Endothelial cell (in vitro differentiated cells): ENCODE results near the gene RALGPS1. TPM values are rescaled to one million over a fixed set of nuclear protein-coding genes. Genes with fewer than 3 reads are reported as not detected.

Experiments used
- DNase-seq: peaks from one replicate; pipeline ENCODE4 v3.0.0; 2021; ENCODE audit warnings: low spot score
- H3K27ac Mint-ChIP-seq: one replicate; pipeline ENCODE4 v1.8.0; 2021; ENCODE audit warnings: mixed read lengths, inconsistent platforms; ENCODE audit not compliant: unreplicated experiment
- H3K27me3 Mint-ChIP-seq: one replicate; pipeline ENCODE4 v1.8.0; 2021; ENCODE audit warnings: mild to moderate bottlenecking, moderate library complexity, mixed read lengths, inconsistent platforms; ENCODE audit not compliant: unreplicated experiment
- H3K36me3 Mint-ChIP-seq: one replicate; pipeline ENCODE4 v1.8.0; 2021; ENCODE audit warnings: mild to moderate bottlenecking, low read depth, mixed read lengths, inconsistent platforms; ENCODE audit not compliant: unreplicated experiment
- H3K4me1 Mint-ChIP-seq: one replicate; pipeline ENCODE4 v1.8.0; 2021; ENCODE audit warnings: mild to moderate bottlenecking, mixed read lengths, inconsistent platforms; ENCODE audit not compliant: unreplicated experiment
- H3K4me3 Mint-ChIP-seq: one replicate; pipeline ENCODE4 v1.8.0; 2021; ENCODE audit warnings: mild to moderate bottlenecking, mixed read lengths, inconsistent platforms; ENCODE audit not compliant: unreplicated experiment
- H3K9me3 Mint-ChIP-seq: one replicate; pipeline ENCODE4 v1.8.0; 2021; ENCODE audit warnings: mixed read lengths, inconsistent platforms; ENCODE audit not compliant: unreplicated experiment
- total RNA-seq: library from RNA; stranded (reverse); fragmentation: NEBNext Ultra II Directional; extraction: Animal tissue kit (Norgen Biotek cat#: 25700); gene quantifications from one replicate; pipeline ENCODE4 v1.2.1, GENCODE V29; 2021; ENCODE audit not compliant: unreplicated experiment
- TF ChIP-seq, protein P1 (sequence below): fragments of 200-600 bp; sonication (generic); IDR thresholded peaks from one replicate; pipeline ENCODE4 v1.5.0; 2021; ENCODE audit warnings: antibody characterized with exemption; ENCODE audit not compliant: unreplicated experiment

Gene RALGPS1
- total RNA-seq, 1 donor from 2014 or later, result 6.4 TPM

DNA sequence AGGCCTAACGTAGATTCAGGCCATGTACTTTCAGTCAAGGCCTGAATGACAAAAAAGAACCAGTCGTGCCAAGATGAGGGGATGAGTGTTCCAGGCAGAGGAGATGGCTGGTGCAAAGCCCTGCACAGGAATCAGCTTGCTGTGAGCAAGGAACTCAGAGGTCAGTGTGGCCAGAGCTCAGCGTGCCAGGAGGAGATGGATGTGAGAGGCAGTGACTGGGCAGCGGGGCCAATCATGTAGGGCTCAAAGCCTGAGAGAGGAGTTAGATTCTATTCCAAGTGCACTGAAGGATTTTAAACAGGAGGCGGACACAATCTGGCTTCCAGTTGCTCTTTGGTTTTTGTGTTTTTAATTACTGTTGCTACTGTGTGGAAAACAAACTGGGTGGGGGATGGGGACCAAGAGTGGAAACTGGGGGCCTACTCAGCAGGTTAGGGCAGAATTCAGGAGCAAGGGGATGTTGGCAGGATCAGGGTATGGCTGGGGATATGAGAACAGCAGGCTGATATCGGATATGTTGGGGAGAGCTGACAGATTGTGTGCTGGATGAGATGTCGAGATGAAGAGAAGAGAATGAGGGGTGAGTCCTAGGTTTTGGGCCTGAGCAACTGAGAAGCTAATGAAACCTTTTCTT is 143.5 kb downstream of the RALGPS1 start:
- Mint-ChIP-seq H3K4me3 (no peak overlapping the region), H3K4me1 (no peaks in the 10 kb centered on the region), H3K27me3 (peaks cover 1% of the 10 kb centered on the region), H3K27ac (no peak overlapping the region), H3K9me3 (no peaks in the 10 kb centered on the region), H3K36me3 (no peaks in the 10 kb centered on the region)
- TF ChIP-seq, protein P1, sequence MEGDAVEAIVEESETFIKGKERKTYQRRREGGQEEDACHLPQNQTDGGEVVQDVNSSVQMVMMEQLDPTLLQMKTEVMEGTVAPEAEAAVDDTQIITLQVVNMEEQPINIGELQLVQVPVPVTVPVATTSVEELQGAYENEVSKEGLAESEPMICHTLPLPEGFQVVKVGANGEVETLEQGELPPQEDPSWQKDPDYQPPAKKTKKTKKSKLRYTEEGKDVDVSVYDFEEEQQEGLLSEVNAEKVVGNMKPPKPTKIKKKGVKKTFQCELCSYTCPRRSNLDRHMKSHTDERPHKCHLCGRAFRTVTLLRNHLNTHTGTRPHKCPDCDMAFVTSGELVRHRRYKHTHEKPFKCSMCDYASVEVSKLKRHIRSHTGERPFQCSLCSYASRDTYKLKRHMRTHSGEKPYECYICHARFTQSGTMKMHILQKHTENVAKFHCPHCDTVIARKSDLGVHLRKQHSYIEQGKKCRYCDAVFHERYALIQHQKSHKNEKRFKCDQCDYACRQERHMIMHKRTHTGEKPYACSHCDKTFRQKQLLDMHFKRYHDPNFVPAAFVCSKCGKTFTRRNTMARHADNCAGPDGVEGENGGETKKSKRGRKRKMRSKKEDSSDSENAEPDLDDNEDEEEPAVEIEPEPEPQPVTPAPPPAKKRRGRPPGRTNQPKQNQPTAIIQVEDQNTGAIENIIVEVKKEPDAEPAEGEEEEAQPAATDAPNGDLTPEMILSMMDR, result no peak
- no peak for DNase-seq

DNA sequence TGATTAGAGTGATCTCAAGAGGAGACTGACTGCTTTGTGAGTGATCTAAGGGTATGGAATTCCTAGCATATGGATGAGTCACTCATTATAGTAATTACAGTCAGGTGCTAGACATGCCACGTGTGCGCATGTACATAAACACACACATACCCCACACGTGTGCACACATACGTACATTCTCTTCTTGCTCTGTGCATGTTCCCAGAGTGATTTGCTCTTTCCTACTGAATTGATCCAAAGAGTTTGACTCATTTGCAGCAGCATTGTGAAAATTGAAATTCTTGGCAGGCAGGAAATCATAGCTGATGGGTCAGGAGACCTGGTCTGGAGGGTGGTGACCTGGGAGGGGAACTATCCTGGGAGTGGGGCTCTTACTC is 144.1 kb downstream of the RALGPS1 start:
- Mint-ChIP-seq H3K4me1 (no peaks in the 10 kb centered on the region), H3K27ac (no peak overlapping the region), H3K4me3 (no peak overlapping the region), H3K9me3 (no peaks in the 10 kb centered on the region), H3K27me3 (peaks cover 1% of the 10 kb centered on the region), H3K36me3 (no peaks in the 10 kb centered on the region)
- TF ChIP-seq, protein P1, result no peak
- no peak for DNase-seq

DNA sequence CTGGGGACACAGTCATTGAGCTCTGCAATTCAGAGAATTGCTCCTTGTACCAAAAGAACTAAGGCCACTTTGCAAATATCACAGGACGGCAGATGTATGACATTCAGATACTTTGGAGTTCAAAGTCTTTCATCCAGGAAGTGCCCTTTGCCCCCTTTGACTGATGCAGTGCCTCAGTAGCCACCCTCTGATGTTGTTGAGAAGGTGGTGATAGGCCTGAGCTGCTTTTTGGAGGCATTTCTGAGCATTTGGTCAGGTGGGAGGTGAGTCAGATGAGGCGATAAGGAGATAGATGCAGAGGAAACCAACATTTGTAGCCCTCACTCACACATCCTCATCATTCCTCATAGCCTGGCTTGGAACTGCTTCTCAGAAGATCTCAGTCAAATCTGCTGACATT is 144.4 kb downstream of the RALGPS1 start:
- TF ChIP-seq, protein P1, result no peak
- no peak overlapping the region for H3K4me3 Mint-ChIP-seq
- no peaks in the 10 kb centered on the region for H3K4me1 Mint-ChIP-seq
- no peak for DNase-seq
- peaks cover 1% of the 10 kb centered on the region for H3K27me3 Mint-ChIP-seq
- no peaks in the 10 kb centered on the region for H3K36me3 Mint-ChIP-seq
- no peak overlapping the region for H3K27ac Mint-ChIP-seq
- H3K9me3 Mint-ChIP-seq, result no peaks in the 10 kb centered on the region

DNA sequence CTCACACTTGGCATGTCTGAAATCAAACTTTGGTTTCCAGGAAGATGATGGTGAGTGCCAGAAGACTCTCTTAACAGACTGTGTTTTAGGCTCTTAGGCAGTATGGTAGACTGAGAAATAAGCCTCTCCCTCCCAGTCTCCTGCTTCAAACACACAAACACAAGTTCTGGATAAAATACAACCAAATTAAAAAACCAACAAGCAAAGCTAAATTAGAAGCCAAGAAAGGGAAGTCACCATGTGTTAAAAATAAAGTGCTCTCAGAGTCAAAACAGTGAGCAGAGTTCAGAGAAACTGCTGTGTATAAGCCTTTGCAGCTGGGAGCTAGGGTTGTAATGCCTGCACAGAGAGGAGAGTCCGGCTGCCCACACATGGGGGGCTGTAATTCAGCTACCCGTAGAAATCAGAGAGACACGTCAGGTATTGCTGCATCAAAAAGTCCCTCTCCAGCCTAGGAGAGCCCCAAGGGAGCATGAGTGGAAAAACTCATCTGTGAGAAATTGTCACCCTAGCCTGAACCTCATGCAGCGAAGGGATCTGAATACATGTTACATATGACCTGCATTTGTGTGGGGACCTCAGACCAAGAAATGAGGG is 145.3 kb downstream of the RALGPS1 start:
- no peaks in the 10 kb centered on the region for H3K4me1 Mint-ChIP-seq
- no peak overlapping the region for H3K4me3 Mint-ChIP-seq
- no peaks in the 10 kb centered on the region for H3K36me3 Mint-ChIP-seq
- no peak overlapping the region for H3K27ac Mint-ChIP-seq
- peaks cover 1% of the 10 kb centered on the region for H3K27me3 Mint-ChIP-seq
- TF ChIP-seq, protein P1, result no peak
- DNase-seq, result no peak
- no peaks in the 10 kb centered on the region for H3K9me3 Mint-ChIP-seq

DNA sequence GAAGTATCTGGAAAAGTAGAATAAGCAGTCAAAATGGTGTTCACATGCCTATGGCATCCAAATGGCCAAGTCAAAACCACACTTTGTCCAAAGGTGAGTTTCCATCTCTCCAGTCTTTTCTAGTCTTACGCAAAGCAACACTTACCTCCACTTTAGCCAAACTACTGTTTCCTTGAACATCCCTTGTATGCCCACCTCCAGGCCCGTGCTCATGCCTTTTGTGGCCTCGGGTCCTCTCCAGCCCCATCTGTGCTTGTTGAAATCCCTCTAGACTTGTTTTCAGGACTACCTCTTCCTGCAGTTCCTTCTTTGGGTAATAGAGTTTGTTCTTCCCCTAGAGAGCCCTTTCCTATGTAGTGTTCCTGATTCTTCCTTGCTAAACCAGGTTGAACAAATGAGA is 146.8 kb downstream of the RALGPS1 start:
- H3K4me1 Mint-ChIP-seq, result peaks cover 7% of the 10 kb centered on the region
- H3K36me3 Mint-ChIP-seq, result no peaks in the 10 kb centered on the region
- no peak for DNase-seq
- TF ChIP-seq, protein P1, result no peak
- no peak overlapping the region for H3K27ac Mint-ChIP-seq
- H3K9me3 Mint-ChIP-seq, result no peaks in the 10 kb centered on the region
- no peak overlapping the region for H3K4me3 Mint-ChIP-seq
- no peaks in the 10 kb centered on the region for H3K27me3 Mint-ChIP-seq
